Thyroid gland (tissue), 4 donors: ENCODE data around the gene CCDC196. TPM values are rescaled to one million over a fixed set of nuclear protein-coding genes. Genes with fewer than 3 reads are reported as not detected.

Experiments
- DNase-seq, 2 donors: peaks; one replicate each; pipeline ENCODE4 v3.0.0-alpha.2; 2019
- H3K27ac ChIP-seq, 3 donors: fragments of 200-600 bp; sonication (generic); 1 replicate in 2 of 3; 2 replicates in 1 of 3; pipeline ENCODE4 v1.5.1; 2016 to 2019; ENCODE audit warnings: mild to moderate bottlenecking in 1 of 3, moderate library complexity in 1 of 3
- H3K27me3 ChIP-seq: fragments of 200-600 bp; sonication (generic); one replicate; pipeline ENCODE4 v1.5.1; 2019
- H3K36me3 ChIP-seq, 2 donors: fragments of 200-600 bp; sonication (generic); one replicate each; pipeline ENCODE4 v1.5.1; 2016 to 2019
- H3K4me1 ChIP-seq, 2 donors: fragments of 200-600 bp; sonication (generic); one replicate each; pipeline ENCODE4 v1.5.1; 2017 to 2019
- H3K4me3 ChIP-seq, 3 donors: fragments of 200-600 bp; sonication (generic); replicated peaks in 1 of 3; 1 replicate in 2 of 3; 2 replicates in 1 of 3; pipeline ENCODE4 v1.5.1; 2016; ENCODE audit warnings: mild to moderate bottlenecking in 1 of 3
- H3K9me3 ChIP-seq: fragments of 200-600 bp; sonication (generic); one replicate; pipeline ENCODE4 v1.5.1; 2017
- POLR2A ChIP-seq, 2 donors: fragments of 450-650 bp; IDR thresholded peaks; one replicate each; pipeline ENCODE4 v1.6.1; 2017; ENCODE audit warnings: antibody characterized with exemption in 2 of 2, mild to moderate bottlenecking in 2 of 2, moderate library complexity in 1 of 2
- WGBS, 2 donors: methylation state at CpG; one replicate each; pipeline ENCODE4 v1.1.5; 2017; 5-methylcytosine and 5-hydroxymethylcytosine counted together
- intact Hi-C: fragments of 100-400 bp; cut with DNase I; formaldehyde crosslinking; loops from one replicate; pipeline ENCODE4 v1.15.1; 2023
- total RNA-seq, 4 donors: library from RNA; depleted of rRNA; stranded (reverse); fragments of >200 nt; gene quantifications; one replicate each; pipeline ENCODE4 v1.2.3, GENCODE V29; 2016
- TF ChIP-seq, protein P1 (sequence below), 6 experiments: fragments of 200-600 bp in 3 of 6; fragments of 450-650 bp in 3 of 6; sonication (generic) in 3 of 6; IDR thresholded peaks; one replicate each; pipeline ENCODE4 v1.5.1; 2016 to 2019; ENCODE audit warnings: antibody characterized with exemption in 6 of 6, mild to moderate bottlenecking in 2 of 6, inconsistent platforms in 1 of 6, moderate library complexity in 1 of 6

Gene CCDC196
- total RNA-seq, 4 donors from 2014 or later, result not detected

GRCh38 chr14:66444271-66444927 is 41.8 kb upstream of the CCDC196 start:
- Histone ChIP-seq H3K4me1 (no peaks in the 10 kb centered on the region), H3K4me3 (no peak overlapping the region), H3K27ac (no peak overlapping the region), H3K36me3 (no peaks in the 10 kb centered on the region), H3K27me3 (no peaks in the 10 kb centered on the region), H3K9me3 (no peaks in the 10 kb centered on the region)
- no peak for DNase-seq
- intact Hi-C loops, result no loop called here
- TF ChIP-seq POLR2A (IDR thresholded peaks at IDR 0.05), result no peak
- TF ChIP-seq, protein P1, sequence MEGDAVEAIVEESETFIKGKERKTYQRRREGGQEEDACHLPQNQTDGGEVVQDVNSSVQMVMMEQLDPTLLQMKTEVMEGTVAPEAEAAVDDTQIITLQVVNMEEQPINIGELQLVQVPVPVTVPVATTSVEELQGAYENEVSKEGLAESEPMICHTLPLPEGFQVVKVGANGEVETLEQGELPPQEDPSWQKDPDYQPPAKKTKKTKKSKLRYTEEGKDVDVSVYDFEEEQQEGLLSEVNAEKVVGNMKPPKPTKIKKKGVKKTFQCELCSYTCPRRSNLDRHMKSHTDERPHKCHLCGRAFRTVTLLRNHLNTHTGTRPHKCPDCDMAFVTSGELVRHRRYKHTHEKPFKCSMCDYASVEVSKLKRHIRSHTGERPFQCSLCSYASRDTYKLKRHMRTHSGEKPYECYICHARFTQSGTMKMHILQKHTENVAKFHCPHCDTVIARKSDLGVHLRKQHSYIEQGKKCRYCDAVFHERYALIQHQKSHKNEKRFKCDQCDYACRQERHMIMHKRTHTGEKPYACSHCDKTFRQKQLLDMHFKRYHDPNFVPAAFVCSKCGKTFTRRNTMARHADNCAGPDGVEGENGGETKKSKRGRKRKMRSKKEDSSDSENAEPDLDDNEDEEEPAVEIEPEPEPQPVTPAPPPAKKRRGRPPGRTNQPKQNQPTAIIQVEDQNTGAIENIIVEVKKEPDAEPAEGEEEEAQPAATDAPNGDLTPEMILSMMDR (IDR thresholded peaks at IDR 0.05), result no peak
- WGBS, 2 donors, result 67 to 82% methylated on average over 2 of the region's 2 CpGs

DNA sequence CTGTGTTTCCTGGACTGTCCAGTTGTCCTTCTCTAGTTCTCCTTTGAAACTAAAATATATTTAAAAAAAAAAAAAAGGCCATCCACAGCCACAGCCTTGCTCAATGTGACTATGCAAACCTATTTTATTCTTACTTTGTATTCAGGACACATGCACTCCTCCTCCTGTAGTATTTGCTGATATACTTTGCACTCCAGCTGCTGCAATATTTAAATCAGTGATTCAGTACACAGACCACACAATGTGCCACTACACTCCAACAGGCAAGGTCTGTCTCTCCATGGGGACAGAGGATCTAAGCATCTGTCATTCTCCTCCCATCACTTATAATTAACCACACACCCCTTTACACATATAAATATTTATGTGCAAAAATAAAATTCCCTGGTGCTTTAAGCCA is 40.2 kb upstream of the CCDC196 start:
- intact Hi-C loops, result no loop called here
- no peaks in the 10 kb centered on the region for H3K27me3 ChIP-seq
- H3K36me3 ChIP-seq, result no peaks in the 10 kb centered on the region
- no peak overlapping the region for H3K27ac ChIP-seq
- DNase-seq, result no peak
- no peaks in the 10 kb centered on the region for H3K4me1 ChIP-seq
- H3K4me3 ChIP-seq, result no peak overlapping the region
- no peak for TF ChIP-seq POLR2A (IDR thresholded peaks at IDR 0.05)
- TF ChIP-seq, protein P1 (IDR thresholded peaks at IDR 0.05), result no peak
- no peaks in the 10 kb centered on the region for H3K9me3 ChIP-seq

- WGBS, 2 donors, result 87% methylated on average over 3 of the region's 3 CpGs
- no peaks in the 10 kb centered on the region for H3K9me3 ChIP-seq
- H3K36me3 ChIP-seq, result no peaks in the 10 kb centered on the region
- H3K4me1 ChIP-seq, result no peaks in the 10 kb centered on the region
- no peak for TF ChIP-seq POLR2A (IDR thresholded peaks at IDR 0.05)
- TF ChIP-seq, protein P1 (IDR thresholded peaks at IDR 0.05), result no peak
- DNase-seq, result no peak
- H3K27ac ChIP-seq, result no peak overlapping the region
- H3K4me3 ChIP-seq, result no peak overlapping the region
- H3K27me3 ChIP-seq, result no peaks in the 10 kb centered on the region
- intact Hi-C loops, result no loop called here
Observed at GRCh38 chr14:66453469-66453868, 32.7 kb upstream of the CCDC196 start.

- no peaks in the 10 kb centered on the region for H3K36me3 ChIP-seq
Observed at GRCh38 chr14:66459603-66460002, 26.6 kb upstream of the CCDC196 start.

GRCh38 chr14:66464261-66464660 is 21.9 kb upstream of the CCDC196 start:
- intact Hi-C loops, result no loop called here
- TF ChIP-seq, protein P1 (IDR thresholded peaks at IDR 0.05), result no peak
- no peak for TF ChIP-seq POLR2A (IDR thresholded peaks at IDR 0.05)
- 96 to 97% methylated on average over 3 of the region's 3 CpGs for WGBS, 2 donors
- Histone ChIP-seq H3K27ac (no peak overlapping the region), H3K36me3 (no peaks in the 10 kb centered on the region), H3K27me3 (no peaks in the 10 kb centered on the region), H3K4me1 (no peaks in the 10 kb centered on the region), H3K4me3 (no peak overlapping the region), H3K9me3 (no peaks in the 10 kb centered on the region)
- no peak for DNase-seq

More at GRCh38 chr14:66459603-66460002, 26.6 kb upstream of the CCDC196 start:
- no peak for DNase-seq
- no peaks in the 10 kb centered on the region for H3K27me3 ChIP-seq
- TF ChIP-seq, protein P1 (IDR thresholded peaks at IDR 0.05), result no peak
- intact Hi-C loops, result no loop called here
- H3K4me3 ChIP-seq, result no peak overlapping the region
- no peaks in the 10 kb centered on the region for H3K4me1 ChIP-seq
- no peaks in the 10 kb centered on the region for H3K9me3 ChIP-seq
- no peak overlapping the region for H3K27ac ChIP-seq
